HepG2 (cell line): ENCODE measurements around the gene OARD1. TPM values are rescaled to one million over a fixed set of nuclear protein-coding genes. Genes with fewer than 3 reads are reported as not detected.

ENCODE experiments used
- ZFP90 ChIP-seq: sonication (generic); formaldehyde crosslinking; IDR thresholded peaks from 2 replicates; pipeline ENCODE4 v1.8.0; 2022; ENCODE audit warnings: missing genetic modification reagents, mild to moderate bottlenecking, inconsistent platforms, borderline replicate concordance
- ZMAT3 ChIP-seq: sonication (generic); formaldehyde crosslinking; conservative IDR thresholded peaks from 2 replicates; pipeline ENCODE4 v1.7.0; 2021; ENCODE audit warnings: missing genetic modification reagents
- ZNF256 ChIP-seq: sonication (generic); formaldehyde crosslinking; conservative IDR thresholded peaks from 2 replicates; pipeline ENCODE4 v1.4.0; 2020; ENCODE audit warnings: missing genetic modification reagents
- ZNF614 ChIP-seq: IDR thresholded peaks from 2 replicates; pipeline ENCODE4 v1.6.1; 2018; ENCODE audit warnings: missing biosample characterization, missing genetic modification reagents, inconsistent platforms, borderline replicate concordance
- polyA plus RNA-seq, 8 experiments: library from polyadenylated mRNA; depleted of rRNA in 3 of 8; stranded (reverse) in 7 of 8; unstranded in 1 of 8; fragments of >200 nt; fragmentation: Illumina TruSeq in 4 of 8; extraction: Trizol in 4 of 8; gene quantifications; 2 replicates each; pipeline versions ENCODE4 v1.2.1 to v1.2.3, GENCODE V29; 2011 to 2016; ENCODE audit warnings: low read depth in 4 of 8, missing spikeins in 1 of 8, mixed read lengths in 1 of 8; ENCODE audit not compliant: insufficient read depth in 1 of 8
- total RNA-seq, 5 experiments: library from RNA; depleted of rRNA; stranded (reverse); fragments of >200 nt; fragmentation: Illumina TruSeq; extraction: Trizol; gene quantifications; 2 replicates each; pipeline ENCODE4 v1.2.3, GENCODE V29; 2016; ENCODE audit warnings: low read depth in 1 of 5
- TF ChIP-seq, protein P1 (sequence below): sonication (generic); formaldehyde crosslinking; IDR thresholded peaks from 2 replicates; pipeline ENCODE4 v1.8.1; 2023; ENCODE audit warnings: missing genetic modification reagents, mild to moderate bottlenecking, borderline replicate concordance
- TF ChIP-seq, protein P2 (sequence below): sonication (generic); formaldehyde crosslinking; IDR thresholded peaks from 2 replicates; pipeline ENCODE4 v1.4.0; 2020; ENCODE audit warnings: missing genetic modification reagents, mild to moderate bottlenecking, borderline replicate concordance
- TF ChIP-seq, protein P3 (sequence below): sonication (generic); formaldehyde crosslinking; IDR thresholded peaks from 2 replicates; pipeline ENCODE4 v1.8.1; 2023; ENCODE audit warnings: mild to moderate bottlenecking, missing genetic modification reagents

OARD1 gene
- total and polyA plus RNA-seq, 2 of the 13 experiments (the other 11 are each of a cell fraction or from before 2014, with no cell fraction given), result 18.4 to 49.0 TPM

DNA sequence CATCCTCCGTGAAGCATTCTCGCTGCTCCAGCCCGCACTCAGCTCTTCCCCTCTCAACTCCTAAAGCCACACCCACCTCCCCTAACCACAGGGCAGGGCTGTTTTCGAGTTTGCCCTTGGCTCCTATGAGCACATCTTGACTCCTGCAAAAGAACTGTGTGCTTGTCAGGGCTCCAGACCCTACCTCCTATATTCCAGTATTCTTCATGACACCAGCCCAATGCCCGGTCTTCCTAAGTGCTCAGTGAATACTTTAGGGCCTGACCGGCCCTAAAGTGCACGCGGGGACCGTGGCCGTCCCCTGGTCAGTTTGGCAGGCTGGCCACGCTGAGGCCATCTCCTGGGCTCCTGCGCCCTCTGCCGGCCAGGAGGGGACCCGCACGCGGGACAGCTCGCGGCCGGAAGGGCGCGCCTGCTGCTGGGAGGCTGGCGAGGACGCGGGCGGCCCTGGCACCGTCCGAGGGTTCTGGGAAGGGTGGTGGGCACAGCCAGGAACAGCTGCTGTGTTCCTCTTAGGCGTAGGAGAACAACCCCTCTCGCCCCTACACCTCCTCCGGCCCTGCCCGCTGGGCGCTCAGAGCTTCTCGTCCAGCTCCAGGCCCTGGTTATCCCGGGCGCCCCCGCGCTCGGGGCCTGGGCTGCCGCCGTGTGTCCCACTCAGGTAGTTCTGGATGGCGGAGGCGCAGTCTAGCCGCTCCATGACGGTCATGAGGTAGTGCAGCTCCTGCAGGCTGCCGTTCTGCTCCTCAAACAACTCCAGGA is 44.2 kb downstream of the OARD1 start (continued):
- TF ChIP-seq, protein P1, sequence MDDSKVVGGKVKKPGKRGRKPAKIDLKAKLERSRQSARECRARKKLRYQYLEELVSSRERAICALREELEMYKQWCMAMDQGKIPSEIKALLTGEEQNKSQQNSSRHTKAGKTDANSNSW, result peak; percentile 68; the same call in 1 of the 2 replicates
- TF ChIP-seq ZNF614 (CRISPR knock-in tag) (peak; percentile 70; the same call in 1 of the 2 replicates), ZMAT3 (peak; percentile 75; the same call in 1 of the 2 replicates), ZFP90 (CRISPR knock-in tag) (no peak; the same call in 1 of the 2 replicates), ZNF256 (CRISPR knock-in tag) (0 out of 2 replicates have a peak, but pooled peaks have one; percentile 46)
- TF ChIP-seq, protein P2, sequence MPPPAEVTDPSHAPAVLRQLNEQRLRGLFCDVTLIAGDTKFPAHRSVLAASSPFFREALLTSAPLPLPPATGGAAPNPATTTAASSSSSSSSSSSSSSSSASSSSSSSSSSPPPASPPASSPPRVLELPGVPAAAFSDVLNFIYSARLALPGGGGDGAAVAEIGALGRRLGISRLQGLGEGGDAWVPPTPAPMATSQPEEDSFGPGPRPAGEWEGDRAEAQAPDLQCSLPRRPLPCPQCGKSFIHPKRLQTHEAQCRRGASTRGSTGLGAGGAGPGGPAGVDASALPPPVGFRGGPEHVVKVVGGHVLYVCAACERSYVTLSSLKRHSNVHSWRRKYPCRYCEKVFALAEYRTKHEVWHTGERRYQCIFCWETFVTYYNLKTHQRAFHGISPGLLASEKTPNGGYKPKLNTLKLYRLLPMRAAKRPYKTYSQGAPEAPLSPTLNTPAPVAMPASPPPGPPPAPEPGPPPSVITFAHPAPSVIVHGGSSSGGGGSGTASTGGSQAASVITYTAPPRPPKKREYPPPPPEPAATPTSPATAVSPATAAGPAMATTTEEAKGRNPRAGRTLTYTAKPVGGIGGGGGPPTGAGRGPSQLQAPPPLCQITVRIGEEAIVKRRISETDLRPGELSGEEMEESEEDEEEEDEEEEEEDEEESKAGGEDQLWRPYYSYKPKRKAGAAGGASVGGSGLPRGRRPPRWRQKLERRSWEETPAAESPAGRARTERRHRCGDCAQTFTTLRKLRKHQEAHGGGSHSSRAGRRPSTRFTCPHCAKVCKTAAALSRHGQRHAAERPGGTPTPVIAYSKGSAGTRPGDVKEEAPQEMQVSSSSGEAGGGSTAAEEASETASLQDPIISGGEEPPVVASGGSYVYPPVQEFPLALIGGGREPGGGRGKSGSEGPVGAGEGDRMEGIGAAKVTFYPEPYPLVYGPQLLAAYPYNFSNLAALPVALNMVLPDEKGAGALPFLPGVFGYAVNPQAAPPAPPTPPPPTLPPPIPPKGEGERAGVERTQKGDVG (CRISPR knock-in tag), result peak; percentile 77; the same call in 1 of the 2 replicates
- TF ChIP-seq, protein P3, sequence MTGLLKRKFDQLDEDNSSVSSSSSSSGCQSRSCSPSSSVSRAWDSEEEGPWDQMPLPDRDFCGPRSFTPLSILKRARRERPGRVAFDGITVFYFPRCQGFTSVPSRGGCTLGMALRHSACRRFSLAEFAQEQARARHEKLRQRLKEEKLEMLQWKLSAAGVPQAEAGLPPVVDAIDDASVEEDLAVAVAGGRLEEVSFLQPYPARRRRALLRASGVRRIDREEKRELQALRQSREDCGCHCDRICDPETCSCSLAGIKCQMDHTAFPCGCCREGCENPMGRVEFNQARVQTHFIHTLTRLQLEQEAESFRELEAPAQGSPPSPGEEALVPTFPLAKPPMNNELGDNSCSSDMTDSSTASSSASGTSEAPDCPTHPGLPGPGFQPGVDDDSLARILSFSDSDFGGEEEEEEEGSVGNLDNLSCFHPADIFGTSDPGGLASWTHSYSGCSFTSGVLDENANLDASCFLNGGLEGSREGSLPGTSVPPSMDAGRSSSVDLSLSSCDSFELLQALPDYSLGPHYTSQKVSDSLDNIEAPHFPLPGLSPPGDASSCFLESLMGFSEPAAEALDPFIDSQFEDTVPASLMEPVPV (CRISPR knock-in tag), result 0 out of 2 replicates have a peak, but pooled peaks have one; percentile 32
